HG03139 (cell line): Measurements from ENCODE around the gene HTT-AS.

ENCODE experiments used
- ATAC-seq: cut with Tn5 transposase; IDR thresholded peaks from one replicate; pipeline ENCODE4 v1.9.1; 2021; ENCODE audit not compliant: unreplicated experiment

The HTT-AS gene

DNA sequence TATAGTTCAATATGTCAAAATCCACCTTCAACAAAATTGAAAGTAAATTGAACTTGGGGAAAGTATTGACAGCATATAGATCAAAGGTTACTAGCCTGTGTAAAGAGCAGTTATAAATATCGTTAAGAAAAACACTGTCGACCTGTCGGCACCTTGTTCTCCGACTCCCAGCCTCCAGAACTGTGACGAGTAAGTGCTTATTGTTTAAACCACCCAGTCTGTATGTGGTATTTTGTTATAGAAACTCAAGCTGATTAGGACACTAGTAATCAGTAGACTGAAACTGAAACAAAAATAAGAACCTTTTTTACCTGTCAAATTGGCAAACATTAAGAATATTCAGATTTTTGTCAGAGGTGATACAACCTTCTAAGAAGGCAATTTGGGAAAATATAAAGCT is 17.1 kb upstream of the HTT-AS start:
- no peak for ATAC-seq

DNA sequence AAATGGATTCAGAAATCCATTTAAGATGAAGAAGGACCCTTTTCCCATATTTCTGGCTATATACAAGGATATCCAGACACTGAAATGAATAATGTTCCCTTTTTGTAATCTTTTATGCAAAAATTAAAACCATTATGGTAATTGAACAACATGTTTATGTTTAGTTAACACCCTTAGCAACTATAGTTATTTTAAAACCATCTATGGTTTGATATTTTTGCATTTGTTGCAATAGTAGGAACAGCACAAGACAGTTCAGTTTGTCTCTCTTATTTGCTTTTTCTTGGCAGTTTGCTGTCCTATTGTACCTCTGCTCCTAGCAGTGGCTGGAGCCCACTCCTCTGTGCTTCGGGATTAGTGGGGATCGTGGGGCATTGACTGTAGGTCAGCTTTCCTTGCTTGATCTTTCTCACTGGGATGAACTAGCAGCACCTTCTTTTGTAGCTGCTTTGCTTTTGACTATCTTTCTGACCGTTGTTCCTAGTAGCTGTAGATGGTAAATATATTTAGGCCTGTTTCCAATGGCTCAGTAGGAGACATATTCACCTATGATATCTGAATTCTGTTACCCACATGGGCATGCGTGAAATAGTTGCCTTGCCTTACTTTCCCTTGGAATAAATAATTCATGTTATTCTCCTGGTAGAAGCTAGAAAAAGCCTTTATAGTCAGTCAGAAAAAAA is 12.9 kb upstream of the HTT-AS start:
- ATAC-seq: no peak

DNA sequence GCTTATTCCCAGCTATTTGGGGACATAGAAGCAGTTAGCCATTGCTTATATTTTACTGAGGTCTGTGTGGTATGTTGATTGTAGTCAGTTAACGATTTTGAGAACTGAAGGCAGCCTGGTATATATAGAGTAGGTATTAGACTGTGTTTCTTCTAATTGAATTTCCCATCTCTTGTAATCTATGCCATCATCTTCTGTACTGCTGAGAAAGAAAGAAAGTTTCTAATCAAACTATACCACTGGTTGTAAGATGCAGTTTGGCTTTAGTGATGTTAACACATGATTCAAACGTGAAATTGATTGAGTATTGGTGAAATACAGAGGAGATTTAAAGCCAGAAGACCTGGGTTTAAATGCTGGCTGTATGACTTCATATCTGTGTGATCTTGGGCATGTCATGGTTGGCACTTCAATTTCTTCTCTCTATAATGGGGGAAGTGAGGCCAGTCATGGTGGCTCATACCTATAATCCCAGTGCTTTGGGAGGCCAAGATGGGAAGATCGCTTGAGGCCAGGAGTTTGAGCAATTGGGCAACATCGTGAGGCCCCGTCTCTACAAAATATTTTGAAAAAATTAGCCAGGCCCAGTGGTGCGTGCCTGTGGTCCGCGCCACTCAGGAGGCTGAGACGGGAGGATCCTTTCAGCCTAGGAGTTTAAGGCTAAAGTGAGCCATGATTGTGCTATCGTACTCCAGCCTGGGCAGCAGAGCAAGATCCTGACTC is 11.8 kb upstream of the HTT-AS start:
- ATAC-seq: no peak

DNA sequence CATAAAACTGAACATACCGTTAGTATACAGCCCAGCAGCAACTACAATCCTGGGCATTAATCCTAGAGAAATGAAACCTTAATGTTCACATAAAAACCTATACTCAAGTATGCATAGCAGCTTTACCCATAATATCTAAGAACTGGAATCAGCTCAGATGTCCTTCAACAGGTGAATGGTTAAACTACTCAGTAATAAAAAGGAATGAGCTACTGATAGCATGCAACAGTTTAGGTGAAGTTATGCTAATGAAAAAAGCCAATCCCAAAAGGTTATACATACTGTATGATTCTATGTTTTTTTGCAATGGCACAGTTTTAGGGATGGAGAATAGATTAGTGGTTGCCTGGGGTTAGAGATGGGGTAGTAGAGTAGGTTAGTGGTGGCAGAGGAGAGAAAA is 9.4 kb upstream of the HTT-AS start:
- ATAC-seq: no peak

DNA sequence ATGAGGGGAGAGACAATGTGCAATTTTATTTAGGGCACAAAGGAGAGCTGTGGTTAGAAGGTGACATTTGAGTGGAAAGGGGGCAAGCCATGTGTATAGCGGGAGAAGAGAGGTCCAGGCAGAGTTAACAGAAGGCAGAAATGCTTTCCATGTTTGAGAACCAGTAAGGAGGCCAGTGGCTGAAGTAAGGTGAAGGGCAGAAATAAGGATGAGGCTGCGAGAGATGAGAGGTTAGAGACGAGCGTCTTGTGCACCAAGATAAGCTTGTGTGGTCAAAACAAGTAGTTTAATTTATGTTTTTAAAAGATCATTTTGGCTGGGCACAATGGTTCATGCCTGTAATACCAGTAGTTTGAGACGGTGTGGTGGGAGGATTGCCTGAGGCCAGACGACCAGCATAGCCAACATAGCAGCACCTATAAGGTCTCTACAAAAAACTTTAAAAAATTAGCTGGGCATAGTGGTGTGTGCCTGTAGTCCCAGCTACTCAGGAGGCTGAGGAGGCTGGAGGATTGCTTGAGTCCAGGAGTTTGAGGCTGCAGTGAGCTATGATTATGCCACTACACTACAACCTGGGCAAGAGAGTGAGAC is 8.7 kb upstream of the HTT-AS start:
- ATAC-seq: no peak

DNA sequence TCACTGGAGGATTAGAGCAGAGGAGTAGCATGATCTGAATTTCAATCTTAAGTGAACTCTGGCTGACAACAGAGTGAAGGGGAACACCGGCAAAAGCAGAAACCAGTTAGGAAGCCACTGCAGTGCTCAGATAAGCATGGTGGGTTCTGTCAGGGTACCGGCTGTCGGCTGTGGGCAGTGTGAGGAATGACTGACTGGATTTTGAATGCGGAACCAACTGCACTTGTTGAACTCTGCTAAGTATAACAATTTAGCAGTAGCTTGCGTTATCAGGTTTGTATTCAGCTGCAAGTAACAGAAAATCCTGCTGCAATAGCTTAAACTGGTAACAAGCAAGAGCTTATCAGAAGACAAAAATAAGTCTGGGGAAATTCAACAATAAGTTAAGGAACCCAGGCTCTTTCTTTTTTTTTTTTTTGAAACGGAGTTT is 5.4 kb upstream of the HTT-AS start:
- no peak for ATAC-seq

DNA sequence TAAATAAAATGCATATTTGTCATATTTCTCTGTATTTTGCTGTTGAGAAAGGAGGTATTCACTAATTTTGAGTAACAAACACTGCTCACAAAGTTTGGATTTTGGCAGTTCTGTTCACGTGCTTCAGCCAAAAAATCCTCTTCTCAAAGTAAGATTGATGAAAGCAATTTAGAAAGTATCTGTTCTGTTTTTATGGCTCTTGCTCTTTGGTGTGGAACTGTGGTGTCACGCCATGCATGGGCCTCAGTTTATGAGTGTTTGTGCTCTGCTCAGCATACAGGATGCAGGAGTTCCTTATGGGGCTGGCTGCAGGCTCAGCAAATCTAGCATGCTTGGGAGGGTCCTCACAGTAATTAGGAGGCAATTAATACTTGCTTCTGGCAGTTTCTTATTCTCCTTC is 3.5 kb upstream of the HTT-AS start:
- ATAC-seq: no peak

- ATAC-seq: no peak
Observed at GRCh38 chr4:3075652-3075981, 1.3 kb upstream of the HTT-AS start.

- ATAC-seq: no peak
Observed at GRCh38 chr4:3074846-3075651, 711 bp upstream of the HTT-AS start.

DNA sequence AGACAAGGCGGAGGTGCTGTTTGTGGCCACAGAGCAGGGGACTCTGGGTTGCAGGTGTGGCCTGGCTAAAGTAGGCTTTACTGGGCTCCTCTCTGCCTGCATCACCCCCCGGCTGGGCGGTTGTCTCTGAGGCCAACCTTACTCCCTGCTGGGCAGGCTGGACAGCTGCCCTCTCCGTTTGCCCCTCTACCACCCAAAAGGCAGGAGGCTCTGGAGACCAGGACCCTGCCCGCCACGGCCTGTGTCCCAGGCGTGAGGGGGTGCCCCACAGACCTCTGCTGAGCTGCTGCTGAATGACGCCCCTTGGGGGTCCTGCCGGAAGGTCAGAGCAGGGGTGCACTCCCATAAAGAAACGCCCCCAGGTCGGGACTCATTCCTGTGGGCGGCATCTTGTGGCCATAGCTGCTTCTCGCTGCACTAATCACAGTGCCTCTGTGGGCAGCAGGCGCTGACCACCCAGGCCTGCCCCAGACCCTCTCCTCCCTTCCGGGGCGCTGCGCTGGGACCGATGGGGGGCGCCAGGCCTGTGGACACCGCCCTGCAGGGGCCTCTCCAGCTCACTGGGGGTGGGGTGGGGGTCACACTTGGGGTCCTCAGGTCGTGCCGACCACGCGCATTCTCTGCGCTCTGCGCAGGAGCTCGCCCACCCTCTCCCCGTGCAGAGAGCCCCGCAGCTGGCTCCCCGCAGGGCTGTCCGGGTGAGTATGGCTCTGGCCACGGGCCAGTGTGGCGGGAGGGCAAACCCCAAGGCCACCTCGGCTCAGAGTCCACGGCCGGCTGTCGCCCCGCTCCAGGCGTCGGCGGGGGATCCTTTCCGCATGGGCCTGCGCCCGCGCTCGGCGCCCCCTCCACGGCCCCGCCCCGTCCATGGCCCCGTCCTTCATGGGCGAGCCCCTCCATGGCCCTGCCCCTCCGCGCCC is 920 bp downstream of the HTT-AS start:
- peak; percentile 34 for ATAC-seq

- no peak for ATAC-seq
Observed at GRCh38 chr4:3071811-3072210, 2.5 kb downstream of the HTT-AS start.

DNA sequence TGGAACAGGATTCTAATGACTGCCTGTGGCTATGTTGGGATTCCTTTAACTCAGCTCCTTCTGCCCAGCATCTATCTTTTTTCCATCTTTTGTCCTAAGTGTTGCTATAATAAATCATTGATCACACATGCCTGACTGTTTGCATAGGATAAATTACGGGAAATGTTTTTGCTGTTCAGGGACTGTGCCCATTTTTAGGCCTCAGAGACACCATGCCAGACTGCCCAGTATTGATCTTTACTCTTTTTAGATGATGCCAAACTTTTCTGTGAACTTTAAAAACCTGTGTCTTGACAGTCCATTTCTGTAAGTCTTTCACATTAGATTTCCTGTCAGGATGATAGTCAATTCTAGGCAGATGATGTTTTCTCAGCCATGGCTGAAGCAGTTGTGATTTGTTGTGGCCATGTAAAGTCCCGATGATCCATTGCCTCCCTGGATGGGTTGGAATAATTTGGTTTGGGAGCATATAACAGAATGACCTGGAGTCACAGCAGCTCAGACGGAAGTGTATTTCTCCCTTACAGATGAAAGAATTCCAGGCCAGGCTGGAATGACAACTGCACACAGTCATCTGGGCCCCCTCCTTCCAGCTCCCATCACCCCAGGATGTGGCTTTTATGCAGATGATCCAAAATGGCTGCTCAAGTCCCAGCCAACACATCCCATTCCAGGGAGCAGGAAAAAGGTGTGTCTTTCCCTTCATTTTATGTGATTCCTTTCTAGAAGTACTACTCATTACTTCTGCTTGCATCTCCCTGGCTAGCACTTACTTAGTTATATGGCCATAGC is 3.4 kb downstream of the HTT-AS start:
- no peak for ATAC-seq

GRCh38 chr4:3069661-3070199 is 4.6 kb downstream of the HTT-AS start:
- ATAC-seq: no peak

- no peak for ATAC-seq
Observed at GRCh38 chr4:3067473-3068001, 6.8 kb downstream of the HTT-AS start.

DNA sequence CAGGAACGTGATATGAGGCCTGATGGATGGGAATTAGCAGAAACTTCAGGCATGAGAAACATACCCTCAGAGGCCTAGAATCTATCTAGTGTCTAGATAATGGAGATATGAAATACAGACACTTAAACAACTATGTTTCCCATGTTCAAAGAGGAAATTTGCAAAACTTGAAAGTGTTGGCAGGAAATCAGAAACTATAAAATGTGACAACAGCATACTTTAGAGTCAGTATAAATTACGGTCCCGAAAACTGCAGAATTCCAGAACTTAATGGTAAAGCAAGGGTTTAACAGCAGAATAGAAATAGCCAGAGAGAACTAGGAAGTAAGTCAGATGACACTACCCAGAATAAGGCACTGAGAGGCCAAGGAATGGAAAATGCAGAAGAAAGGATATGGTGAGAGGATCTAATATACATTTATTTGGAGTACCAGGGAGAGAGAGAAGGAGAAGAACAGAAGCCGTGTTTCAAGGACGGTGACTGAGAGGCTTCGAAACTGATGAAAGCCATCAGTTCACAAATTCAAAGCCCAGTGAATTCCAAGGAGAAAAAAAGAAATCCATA is 7.4 kb downstream of the HTT-AS start:
- ATAC-seq: no peak

DNA sequence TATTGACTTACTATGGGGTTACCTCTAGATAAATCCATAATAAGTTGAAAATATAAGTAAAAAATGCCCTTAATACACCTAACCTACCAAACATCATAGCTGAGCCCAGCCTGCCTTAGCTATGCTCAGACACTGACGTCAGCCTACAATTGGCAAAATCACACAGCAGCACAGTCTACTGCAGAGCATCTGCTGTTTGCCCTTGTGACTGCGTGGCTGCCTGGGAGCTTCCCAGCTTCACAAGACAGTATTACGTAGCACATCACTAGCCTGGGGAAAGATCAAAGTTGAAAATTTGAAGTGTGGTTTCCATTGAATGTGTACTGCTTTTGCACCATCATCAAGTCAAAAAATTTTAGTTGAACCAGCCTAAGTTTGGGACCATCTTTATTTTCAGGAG is 8.8 kb downstream of the HTT-AS start:
- no peak for ATAC-seq

GRCh38 chr4:3062471-3062870 is 11.9 kb downstream of the HTT-AS start:
- ATAC-seq: no peak

DNA sequence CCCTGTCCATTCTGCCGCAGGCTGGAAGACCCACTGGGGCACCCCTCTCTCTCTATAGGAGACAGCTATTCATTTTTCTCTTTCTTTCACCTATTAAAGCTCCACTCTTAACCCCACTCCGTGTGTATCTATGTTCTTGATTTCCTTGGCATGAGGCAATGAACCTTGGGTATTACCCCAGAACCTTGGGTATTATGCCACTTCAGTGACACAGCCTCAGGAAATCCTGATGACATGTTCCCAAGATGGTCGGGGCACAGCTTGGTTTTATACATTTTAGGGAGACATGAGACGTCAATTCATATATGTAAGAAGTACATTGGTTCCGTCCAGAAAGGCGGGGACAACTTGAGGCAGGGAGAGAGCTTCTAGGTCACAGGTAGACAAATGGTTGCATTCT is 13.4 kb downstream of the HTT-AS start:
- ATAC-seq: no peak

GRCh38 chr4:3059943-3060342 is 14.4 kb downstream of the HTT-AS start:
- ATAC-seq: no peak
